Heart left ventricle (tissue), 16 donors: ENCODE results near the gene TSHZ1. TPM values are rescaled to one million over a fixed set of nuclear protein-coding genes. Genes with fewer than 3 reads are reported as not detected.

Experiments used
- ATAC-seq, 4 donors: fragments of 200-7000 bp; cut with Tn5 transposase; one replicate each; pipeline ENCODE4 v1.9.1; 2020 to 2022; ENCODE audit warnings: moderate library complexity in 4 of 4, mild to moderate bottlenecking in 3 of 4, moderate number of reproducible peaks in 1 of 4
- DNase-seq, 5 donors: peaks; one replicate each; pipeline ENCODE4 v3.0.0-alpha.2; 2020
- H3K27ac ChIP-seq, 12 donors: fragments of 200-600 bp; sonication (generic) in 4 of 12; one replicate each; pipeline versions ENCODE4 v1.5.0 to v1.8.0; 2016 to 2022; ENCODE audit warnings: mild to moderate bottlenecking in 2 of 12
- H3K27me3 ChIP-seq, 9 donors: fragments of 200-600 bp; sonication (generic) in 2 of 9; one replicate each; pipeline versions ENCODE4 v1.5.1 to v1.8.0; 2016 to 2022; ENCODE audit warnings: mild to moderate bottlenecking in 3 of 9
- H3K36me3 ChIP-seq, 9 donors: fragments of 200-600 bp; sonication (generic) in 2 of 9; one replicate each; pipeline versions ENCODE4 v1.5.0 to v1.8.0; 2018 to 2022; ENCODE audit warnings: mild to moderate bottlenecking in 2 of 9
- H3K4me1 ChIP-seq, 12 donors: fragments of 200-600 bp; sonication (generic) in 4 of 12; one replicate each; pipeline versions ENCODE4 v1.5.0 to v1.8.0; 2016 to 2022; ENCODE audit warnings: mild to moderate bottlenecking in 3 of 12
- H3K4me3 ChIP-seq, 12 donors: fragments of 200-600 bp; sonication (generic) in 4 of 12; one replicate each; pipeline versions ENCODE4 v1.5.0 to v1.8.0; 2017 to 2022; ENCODE audit warnings: mild to moderate bottlenecking in 9 of 12, moderate library complexity in 4 of 12
- H3K9me3 ChIP-seq, 12 donors: fragments of 200-600 bp; sonication (generic) in 4 of 12; one replicate each; pipeline versions ENCODE4 v1.5.0 to v1.8.0; 2016 to 2022; ENCODE audit warnings: mild to moderate bottlenecking in 1 of 12
- CTCF ChIP-seq, 12 donors: fragments of 200-600 bp; sonication (generic) in 4 of 12; IDR thresholded peaks; one replicate each; pipeline versions ENCODE4 v1.5.0 to v1.8.0; 2018 to 2022; ENCODE audit warnings: antibody characterized with exemption in 12 of 12, mild to moderate bottlenecking in 5 of 12
- POLR2A ChIP-seq, 2 donors: fragments of 450-650 bp; IDR thresholded peaks; one replicate each; pipeline ENCODE4 v1.6.1; 2017; ENCODE audit warnings: antibody characterized with exemption in 2 of 2, mild to moderate bottlenecking in 2 of 2, moderate library complexity in 2 of 2
- WGBS, 4 donors: extraction: QIAGEN DNeasy Blood & Tissue Kit in 2 of 4; methylation state at CpG; one replicate each; pipeline versions ENCODE4 v1.1.5 to v1.1.7; 2013 to 2018; 5-methylcytosine and 5-hydroxymethylcytosine counted together
- intact Hi-C, 10 donors: fragments of 100-400 bp; cut with DNase I; formaldehyde crosslinking; loops; one replicate each; pipeline versions ENCODE4 v1.11.1 to v1.14.2; 2022
- polyA plus RNA-seq, 2 donors: library from polyadenylated mRNA; stranded (reverse); fragments of 200-250 nt; gene quantifications; one replicate each; pipeline ENCODE4 v1.2.3, GENCODE V29; 2013
- total RNA-seq, 9 donors: library from RNA; depleted of rRNA in 2 of 9; stranded (reverse); fragments of >200 nt in 2 of 9; fragmentation: NEBNext Ultra II Directional in 3 of 9; extraction: Animal tissue kit (Norgen Biotek cat#: 25700) in 3 of 9; gene quantifications; one replicate each; pipeline versions ENCODE4 v1.1.0 to v1.2.4, GENCODE V29; 2016 to 2023
- donor health status: ischemic (EF 13 %, LVEDD 7.1; RV severe dilation, severe dysfunction).
- donor health status: healthy with polysubstance abuse.
- donor health status: DM: no; HTN: yes; CAD: no.
- donor health status: DM: no; HTN: no; CAD: no.
- donor health status: ischemic (EF 25% LVEDD 6.9; RV normal size, moderate dysfunction).
- donor health status: ischemic (EF 25% LVEDD 5.7; RV mildly dilated, moderate dysfunction).
- donor health status: healthy.
- donor health status: DM: yes; HTN: yes; CAD: no.
- donor health status: ischemic (EF 35%, LVEDD 5.7; RV mildly dilated, moderate dysfunction).
- donor health status: nonischemic (EF 11% LVEDD 7.7; RV severe dilation, severe dysfunction).
- donor health status: DM: yes; HTN: yes; CAD: no.
- donor health status: PGD.
- donor health status: ischemic (EF 29% LVEDD 5.4; RV normal size, mild dysfunction).
- donor health status: nonischemic (EF 23%, LVEDD 6.1; RV moderate dilation, normal function).

Gene TSHZ1
- total and polyA plus RNA-seq, 11 donors, result 7.5 to 27.9 (median 19.2) TPM

DNA sequence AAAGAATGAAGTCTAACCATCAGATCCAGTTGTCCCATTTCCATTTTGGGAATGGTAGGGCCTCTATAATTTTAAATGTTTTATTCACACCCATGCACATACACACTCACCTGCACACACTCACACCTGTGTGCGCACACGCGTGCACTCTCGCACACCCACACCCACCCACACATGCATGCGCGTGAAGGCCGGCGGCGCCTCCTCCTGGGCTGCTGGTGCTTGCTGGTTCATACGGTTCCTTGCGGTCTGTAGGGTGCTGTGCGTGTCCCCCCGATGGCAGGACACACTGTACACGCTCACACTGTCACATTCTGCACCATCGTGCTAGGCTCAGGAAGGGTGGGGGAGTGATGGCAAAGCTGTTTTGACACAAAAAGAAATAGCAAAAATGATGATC lies 63.2 kb downstream of the TSHZ1 start:
- WGBS, 4 donors, result 96 to 98% (median 97%) methylated on average over 15 of the region's 15 CpGs
- TF ChIP-seq POLR2A (IDR thresholded peaks at IDR 0.05) (no peak), CTCF (IDR thresholded peaks at IDR 0.05) (no peak)
- DNase-seq, result no peak
- Histone ChIP-seq H3K9me3 (no peaks in the 10 kb centered on the region), H3K27me3 (no peaks in the 10 kb centered on the region), H3K27ac (no peak overlapping the region), H3K4me3 (no peak overlapping the region), H3K4me1 (peaks cover 0 to 42% (median 4%) of the 10 kb centered on the region in 12 donors), H3K36me3 (no peaks in the 10 kb centered on the region)
- ATAC-seq, result no peak
- intact Hi-C loops, result no loop called here

DNA sequence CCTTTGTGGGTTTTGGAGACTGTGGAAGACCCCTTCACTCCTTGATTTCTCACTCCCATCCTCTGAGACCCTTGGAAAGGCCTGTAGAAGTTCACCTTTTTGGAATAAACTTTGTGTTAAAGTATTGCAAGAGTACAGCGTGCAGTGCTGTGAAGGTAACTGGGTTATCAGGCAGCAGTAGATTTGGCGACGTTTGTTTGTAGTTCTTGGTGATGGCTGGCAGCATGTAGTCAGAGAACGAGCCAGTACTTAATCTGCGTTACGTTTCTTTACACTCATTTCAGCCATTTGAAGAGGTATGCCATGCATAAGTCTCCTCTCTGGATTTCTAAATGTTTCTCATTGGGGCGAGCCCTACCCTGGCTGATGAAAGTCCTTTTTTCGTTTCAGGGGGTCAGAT lies 64.6 kb downstream of the TSHZ1 start:
- 68 to 76% (median 72%) methylated on average over 8 of the region's 8 CpGs for WGBS, 4 donors
- Histone ChIP-seq H3K27ac (no peak overlapping the region), H3K4me1 (peaks cover 0 to 32% (median 4%) of the 10 kb centered on the region in 12 donors), H3K9me3 (no peaks in the 10 kb centered on the region), H3K4me3 (no peak overlapping the region), H3K27me3 (no peaks in the 10 kb centered on the region), H3K36me3 (no peaks in the 10 kb centered on the region)
- DNase-seq (no peak), ATAC-seq (peak in 1 of 4 donors; percentile 27)
- TF ChIP-seq CTCF (IDR thresholded peaks at IDR 0.05) (no peak), POLR2A (IDR thresholded peaks at IDR 0.05) (no peak)
- intact Hi-C loops, result no loop called here

GRCh38 chr18:75276818-75277609 lies 66.4 kb downstream of the TSHZ1 start:
- H3K4me1 ChIP-seq, result peaks cover 0 to 42% (median 12%) of the 10 kb centered on the region in 12 donors
- H3K27me3 ChIP-seq, result no peaks in the 10 kb centered on the region
- H3K4me3 ChIP-seq, result no peak overlapping the region
- TF ChIP-seq POLR2A (IDR thresholded peaks at IDR 0.05) (no peak), CTCF (IDR thresholded peaks at IDR 0.05) (no peak)
- H3K27ac ChIP-seq, result no peak overlapping the region
- DNase-seq (no peak), ATAC-seq (peak in 1 of 4 donors; percentile 33)
- 67 to 80% (median 73%) methylated on average over 15 to 16 of the region's 16 CpGs for WGBS, 4 donors
- intact Hi-C loops, result no loop called here
- H3K36me3 ChIP-seq, result no peaks in the 10 kb centered on the region
- H3K9me3 ChIP-seq, result no peaks in the 10 kb centered on the region

- no peak for ATAC-seq
- 75 to 97% (median 95%) methylated on average over 4 of the region's 4 CpGs for WGBS, 4 donors
- no peaks in the 10 kb centered on the region for H3K36me3 ChIP-seq
- TF ChIP-seq POLR2A (IDR thresholded peaks at IDR 0.05), result no peak
- TF ChIP-seq CTCF (IDR thresholded peaks at IDR 0.05), result no peak
- H3K27ac ChIP-seq, result no peak overlapping the region
- peaks cover 0 to 42% (median 11%) of the 10 kb centered on the region in 12 donors for H3K4me1 ChIP-seq
- no peaks in the 10 kb centered on the region for H3K9me3 ChIP-seq
- H3K4me3 ChIP-seq, result no peak overlapping the region
- H3K27me3 ChIP-seq, result no peaks in the 10 kb centered on the region
- no peak for DNase-seq
- intact Hi-C loops, result no loop called here
Observed at GRCh38 chr18:75277610-75277928, 67.0 kb downstream of the TSHZ1 start.
